GM12878 (cell line): ENCODE measurements around the gene CFC1B. TPM values are rescaled to one million over a fixed set of nuclear protein-coding genes. Genes with fewer than 3 reads are reported as not detected.
"Not testable (repeated sequence)": the region's sequence is repeated elsewhere in the genome, so short reads cannot be mapped to it uniquely, and the experiment has no call there.

Experiments used
- ATAC-seq: fragments of 200-7000 bp; cut with Tn5 transposase; 3 replicates; pipeline ENCODE4 v1.9.1; 2020; ENCODE audit warnings: mild to moderate bottlenecking, moderate library complexity
- BruUV-seq: library from RNA; stranded (reverse); fragments of 400-500 nt; replicated peaks from 2 replicates; lab custom pipeline; 2021; lab: Mats Ljungman, UMichigan
- CTCF ChIA-PET: fragments of 300-600 bp; sonication (Branson Sonifier 250); formaldehyde crosslinking; extraction: SDS; loops from one replicate; lab custom pipeline; 2021; ENCODE audit warnings: inconsistent platforms; lab: Yijun Ruan, JAX
- POLR2A ChIA-PET: fragments of 350-600 bp; formaldehyde crosslinking; extraction: SDS; loops from one replicate; lab custom pipeline; 2021; ENCODE audit warnings: inconsistent platforms; lab: Charles Lee
- RAD21 ChIA-PET: fragments of 300-600 bp; sonication (Branson Sonifier 250); formaldehyde crosslinking; loops from one replicate; lab custom pipeline; 2023; ENCODE audit warnings: antibody characterized with exemption; ENCODE audit not compliant: unreplicated experiment; lab: Charles Lee
- SMC1A ChIA-PET: fragments of 300-600 bp; sonication (Branson Sonifier 250); formaldehyde crosslinking; loops from one replicate; lab custom pipeline; 2023; ENCODE audit not compliant: unreplicated experiment, uncharacterized antibody; lab: Charles Lee
- DNase-seq: peaks from one replicate; pipeline ENCODE4 v3.0.0-alpha.2; 2011; ENCODE audit warnings: low read depth, low spot score
- FAIRE-seq: peaks from 3 replicates; lab custom pipeline; 2011; peaks lifted over from hg19 to GRCh38; lab: Jason Lieb, UNC
- H2AFZ ChIP-seq: 2 replicates; pipeline ENCODE4 v1.6.0; 2011; ENCODE audit warnings: low read depth, low read length, control low read depth; ENCODE audit not compliant: control insufficient read depth
- H3K27ac ChIP-seq: 2 replicates; pipeline ENCODE4 v1.5.1; 2011; ENCODE audit warnings: control low read depth; ENCODE audit not compliant: control insufficient read depth, insufficient read depth
- H3K27me3 ChIP-seq, 2 experiments: replicated peaks in 1 of 2; 2 replicates each; pipeline versions ENCODE4 v1.6.0 to v1.6.1; 2011; ENCODE audit warnings: low read length in 1 of 2; ENCODE audit not compliant: control insufficient read depth in 2 of 2, insufficient read depth in 2 of 2
- H3K36me3 ChIP-seq, 2 experiments: 2 replicates each; pipeline ENCODE4 v1.5.1; 2011; ENCODE audit warnings: low read length in 1 of 2; ENCODE audit not compliant: control insufficient read depth in 2 of 2, insufficient read depth in 2 of 2
- H3K4me1 ChIP-seq: 2 replicates; pipeline ENCODE4 v1.6.1; 2011; ENCODE audit warnings: mild to moderate bottlenecking, low read length, moderate library complexity, mixed read lengths; ENCODE audit not compliant: control insufficient read depth, insufficient read depth
- H3K4me2 ChIP-seq: 2 replicates; pipeline ENCODE4 v1.6.0; 2011; ENCODE audit warnings: control low read depth; ENCODE audit not compliant: control insufficient read depth, insufficient read depth
- H3K4me3 ChIP-seq: fragments of 200-600 bp; sonication (generic); 2 replicates; pipeline ENCODE4 v1.5.1; 2016
- H3K79me2 ChIP-seq: 2 replicates; pipeline ENCODE4 v1.6.0; 2011; ENCODE audit warnings: low read length; ENCODE audit not compliant: control insufficient read depth, insufficient read depth
- H3K9ac ChIP-seq: 2 replicates; pipeline ENCODE4 v1.8.0; 2011; ENCODE audit warnings: low read length, control low read depth, mixed read lengths; ENCODE audit not compliant: control insufficient read depth, insufficient read depth
- H3K9me3 ChIP-seq: replicated peaks from 3 replicates; pipeline ENCODE4 v1.5.1; 2011; ENCODE audit warnings: mild to moderate bottlenecking, low read length; ENCODE audit not compliant: control insufficient read depth, insufficient read depth
- H4K20me1 ChIP-seq: 2 replicates; pipeline ENCODE4 v1.6.0; 2011; ENCODE audit not compliant: control insufficient read depth, insufficient read depth
- WGBS: methylation state at CpG from one replicate; pipeline ENCODE4 v1.1.6; 2016; ENCODE audit warnings: low lambda C conversion rate; ENCODE audit not compliant: insufficient replicate concordance, insufficient coverage; ENCODE audit errors: missing lambda C conversion rate; 5-methylcytosine and 5-hydroxymethylcytosine counted together
- in situ Hi-C: fragments of 300-500 bp; cut with MboI; formaldehyde crosslinking; loops from 9 replicates; pipeline ENCODE4 v1.14.3; 2018; ENCODE audit warnings: mixed read lengths
- intact Hi-C: fragments of 100-400 bp; cut with micrococcal nuclease; formaldehyde crosslinking; loops from one replicate; pipeline ENCODE4 v1.14.2; 2022; ENCODE audit not compliant: unreplicated experiment
- polyA plus RNA-seq, 11 experiments: library from polyadenylated mRNA; depleted of rRNA in 4 of 11; unstranded in 6 of 11; stranded (reverse) in 5 of 11; fragments of >200 nt; fragmentation: Nextera tagmentation in 4 of 11; fragmentation: Illumina TruSeq in 1 of 11; extraction: Ambion mirVana in 4 of 11; extraction: Trizol in 1 of 11; gene quantifications; 1 replicate in 1 of 11; 2 replicates in 10 of 11; pipeline versions ENCODE4 v1.2.1 to v1.2.3, GENCODE V29; 2011 to 2016; ENCODE audit warnings: inconsistent platforms in 2 of 11, missing spikeins in 2 of 11, low read depth in 1 of 11
- total RNA-seq, 4 experiments: library from RNA; depleted of rRNA in 3 of 4; stranded (reverse); fragments of >200 nt in 3 of 4; fragmentation: Illumina TruSeq in 1 of 4; extraction: Trizol in 1 of 4; gene quantifications; 2 replicates each; pipeline versions ENCODE4 v1.2.1 to v1.2.3, GENCODE V29; 2013 to 2021

Gene CFC1B
- total and polyA plus RNA-seq, 10 of the 15 experiments (the other 5 are each of a cell fraction or from before 2014, with no cell fraction given) = not detected

- SMC1A ChIA-PET, RAD21 ChIA-PET: not testable (repeated sequence)
- no CpG with 5 or more reads among the region's 4 CpGs for WGBS
Observed at GRCh38 chr2:130542789-130543188, 21.8 kb downstream of the CFC1B start.

GRCh38 chr2:130543785-130544528, 22.9 kb downstream of the CFC1B start:
- BruUV-seq, H3K4me3 ChIP-seq, H4K20me1 ChIP-seq, H3K9ac ChIP-seq, H3K9me3 ChIP-seq, H3K36me3 ChIP-seq, H3K4me2 ChIP-seq, POLR2A ChIA-PET, H3K4me1 ChIP-seq, DNase-seq, H3K27me3 ChIP-seq, intact Hi-C loops, H3K27ac ChIP-seq, H3K79me2 ChIP-seq, RAD21 ChIA-PET, H2AFZ ChIP-seq, in situ Hi-C loops, SMC1A ChIA-PET, CTCF ChIA-PET: not testable (repeated sequence)
- ATAC-seq (peak; percentile 18; the same call in 2 of the 3 replicates), FAIRE-seq (peak; percentile 66)
- no CpG with 5 or more reads among the region's 12 CpGs for WGBS

More at GRCh38 chr2:130542789-130543188, 21.8 kb downstream of the CFC1B start:
- H3K27me3 ChIP-seq, H4K20me1 ChIP-seq, H3K4me3 ChIP-seq, H3K36me3 ChIP-seq, H3K27ac ChIP-seq, CTCF ChIA-PET, H3K4me2 ChIP-seq, H3K9ac ChIP-seq, H3K9me3 ChIP-seq, BruUV-seq, H3K79me2 ChIP-seq, H3K4me1 ChIP-seq, POLR2A ChIA-PET, in situ Hi-C loops, ATAC-seq, FAIRE-seq, intact Hi-C loops, H2AFZ ChIP-seq, DNase-seq: not testable (repeated sequence)

GRCh38 chr2:130544978-130545377, 24.0 kb downstream of the CFC1B start:
- H3K4me2 ChIP-seq, DNase-seq, ATAC-seq, H2AFZ ChIP-seq, H3K9me3 ChIP-seq, SMC1A ChIA-PET, H3K9ac ChIP-seq, H3K27me3 ChIP-seq, intact Hi-C loops, FAIRE-seq, BruUV-seq, CTCF ChIA-PET, POLR2A ChIA-PET, RAD21 ChIA-PET, H3K79me2 ChIP-seq, H3K4me1 ChIP-seq, H4K20me1 ChIP-seq, in situ Hi-C loops, H3K36me3 ChIP-seq, H3K4me3 ChIP-seq, H3K27ac ChIP-seq: not testable (repeated sequence)
- no CpG with 5 or more reads among the region's 5 CpGs for WGBS

- POLR2A ChIA-PET, H3K4me2 ChIP-seq, intact Hi-C loops, H3K36me3 ChIP-seq, in situ Hi-C loops, FAIRE-seq, H3K9me3 ChIP-seq, CTCF ChIA-PET, H3K9ac ChIP-seq, RAD21 ChIA-PET, H3K27me3 ChIP-seq, H3K4me1 ChIP-seq, H3K27ac ChIP-seq, SMC1A ChIA-PET, H2AFZ ChIP-seq, DNase-seq, BruUV-seq, H3K4me3 ChIP-seq, H4K20me1 ChIP-seq, H3K79me2 ChIP-seq: not testable (repeated sequence)
- ATAC-seq = peak; percentile 33; the same call in 1 of the 3 replicates
- WGBS = no CpG with 5 or more reads among the region's 3 CpGs
Observed at GRCh38 chr2:130548418-130548817, 27.4 kb downstream of the CFC1B start.
